Prostate gland (tissue), 2 donors: ENCODE results near the gene CHST15. TPM values are rescaled to one million over a fixed set of nuclear protein-coding genes. Genes with fewer than 3 reads are reported as not detected.

ENCODE experiments used
- DNase-seq: peaks from one replicate; pipeline ENCODE4 v3.0.0-alpha.2; 2019; ENCODE audit warnings: low spot score
- H3K27ac ChIP-seq, 2 donors: fragments of 200-600 bp; sonication (generic); 2 replicates each; pipeline ENCODE4 v1.5.1; 2017 to 2019
- H3K27me3 ChIP-seq: fragments of 200-600 bp; sonication (generic); replicated peaks from 2 replicates; pipeline ENCODE4 v1.5.1; 2019; ENCODE audit not compliant: insufficient read depth
- H3K36me3 ChIP-seq, 2 donors: fragments of 200-600 bp; sonication (generic); 1 replicate in 1 of 2; 2 replicates in 1 of 2; pipeline versions ENCODE4 v1.5.1 to v1.8.1; 2017 to 2019
- H3K4me1 ChIP-seq: fragments of 200-600 bp; sonication (generic); replicated peaks from 2 replicates; pipeline ENCODE4 v1.5.1; 2019
- H3K4me3 ChIP-seq, 2 donors: fragments of 200-600 bp; sonication (generic); 2 replicates each; pipeline ENCODE4 v1.5.1; 2017 to 2019
- H3K9me3 ChIP-seq: fragments of 200-600 bp; sonication (generic); 2 replicates; pipeline ENCODE4 v1.5.1; 2017
- POLR2A ChIP-seq: fragments of 450-650 bp; IDR thresholded peaks from one replicate; pipeline ENCODE4 v1.6.1; 2016; ENCODE audit warnings: antibody characterized with exemption, mild to moderate bottlenecking
- POLR2AphosphoS5 ChIP-seq: sonication (generic); formaldehyde crosslinking; IDR thresholded peaks from one replicate; pipeline ENCODE4 v1.6.1; 2017; ENCODE audit warnings: antibody characterized with exemption
- WGBS: methylation state at CpG from one replicate; pipeline ENCODE4 v1.1.5; 2018; 5-methylcytosine and 5-hydroxymethylcytosine counted together
- intact Hi-C: fragments of 100-400 bp; cut with DNase I; formaldehyde crosslinking; loops from one replicate; pipeline ENCODE4 v1.14.2; 2022
- total RNA-seq, 2 donors: library from RNA; depleted of rRNA; stranded (reverse); fragments of >200 nt; gene quantifications; one replicate each; pipeline ENCODE4 v1.1.0, GENCODE V29; 2016
- TF ChIP-seq, protein P1 (sequence below), 4 experiments: fragments of 200-600 bp in 2 of 4; fragments of 450-650 bp in 2 of 4; sonication (generic) in 2 of 4; IDR thresholded peaks; 1 replicate in 3 of 4; 2 replicates in 1 of 4; pipeline ENCODE4 v1.5.1; 2016 to 2019; ENCODE audit warnings: antibody characterized with exemption in 4 of 4, mild to moderate bottlenecking in 2 of 4, moderate library complexity in 2 of 4

The CHST15 gene
- total RNA-seq, 2 donors from 2014 or later: 13.9 to 26.0 TPM

DNA sequence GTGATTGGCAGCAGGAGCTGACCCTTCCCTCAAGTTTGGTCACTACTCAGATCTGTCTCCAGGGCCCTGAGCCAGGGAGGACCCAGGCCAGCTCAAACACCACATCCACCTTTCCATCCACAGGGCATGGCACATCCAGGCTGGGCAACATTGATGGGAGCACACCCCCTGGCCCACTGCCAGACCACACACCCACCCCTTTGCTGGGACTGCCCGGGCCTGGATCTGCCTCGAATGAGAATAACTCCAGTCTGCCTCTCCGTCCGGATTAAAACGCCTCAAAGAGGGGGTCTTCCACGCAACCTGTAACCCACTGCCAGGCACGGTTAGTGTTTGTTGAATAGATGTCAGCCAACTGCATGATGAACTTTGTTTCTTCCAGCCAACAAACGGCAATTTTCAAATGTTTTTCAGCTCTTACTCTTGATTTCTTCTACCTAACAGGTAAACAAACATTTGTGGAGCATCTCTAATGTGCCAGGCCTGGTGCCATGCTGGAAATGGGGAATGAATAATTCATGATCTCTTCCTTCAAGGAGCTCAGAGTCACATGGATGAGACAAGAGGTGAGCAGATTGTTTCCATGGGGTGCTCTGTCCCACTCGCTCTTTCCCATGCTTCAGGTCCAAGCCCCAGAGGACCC is 41.0 kb upstream of the CHST15 start:
- H3K36me3 ChIP-seq: no peaks in the 10 kb centered on the region
- H3K27me3 ChIP-seq: no peaks in the 10 kb centered on the region
- H3K4me3 ChIP-seq: no peak overlapping the region
- TF ChIP-seq POLR2A (no peak), POLR2AphosphoS5 (no peak)
- TF ChIP-seq, protein P1, sequence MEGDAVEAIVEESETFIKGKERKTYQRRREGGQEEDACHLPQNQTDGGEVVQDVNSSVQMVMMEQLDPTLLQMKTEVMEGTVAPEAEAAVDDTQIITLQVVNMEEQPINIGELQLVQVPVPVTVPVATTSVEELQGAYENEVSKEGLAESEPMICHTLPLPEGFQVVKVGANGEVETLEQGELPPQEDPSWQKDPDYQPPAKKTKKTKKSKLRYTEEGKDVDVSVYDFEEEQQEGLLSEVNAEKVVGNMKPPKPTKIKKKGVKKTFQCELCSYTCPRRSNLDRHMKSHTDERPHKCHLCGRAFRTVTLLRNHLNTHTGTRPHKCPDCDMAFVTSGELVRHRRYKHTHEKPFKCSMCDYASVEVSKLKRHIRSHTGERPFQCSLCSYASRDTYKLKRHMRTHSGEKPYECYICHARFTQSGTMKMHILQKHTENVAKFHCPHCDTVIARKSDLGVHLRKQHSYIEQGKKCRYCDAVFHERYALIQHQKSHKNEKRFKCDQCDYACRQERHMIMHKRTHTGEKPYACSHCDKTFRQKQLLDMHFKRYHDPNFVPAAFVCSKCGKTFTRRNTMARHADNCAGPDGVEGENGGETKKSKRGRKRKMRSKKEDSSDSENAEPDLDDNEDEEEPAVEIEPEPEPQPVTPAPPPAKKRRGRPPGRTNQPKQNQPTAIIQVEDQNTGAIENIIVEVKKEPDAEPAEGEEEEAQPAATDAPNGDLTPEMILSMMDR (IDR thresholded peaks at IDR 0.05): no peak
- H3K9me3 ChIP-seq: no peaks in the 10 kb centered on the region
- WGBS: 73% methylated on average over 9 of the region's 9 CpGs
- no peak overlapping the region for H3K27ac ChIP-seq
- no peak for DNase-seq
- intact Hi-C loops: no loop called here
- no peaks in the 10 kb centered on the region for H3K4me1 ChIP-seq

DNA sequence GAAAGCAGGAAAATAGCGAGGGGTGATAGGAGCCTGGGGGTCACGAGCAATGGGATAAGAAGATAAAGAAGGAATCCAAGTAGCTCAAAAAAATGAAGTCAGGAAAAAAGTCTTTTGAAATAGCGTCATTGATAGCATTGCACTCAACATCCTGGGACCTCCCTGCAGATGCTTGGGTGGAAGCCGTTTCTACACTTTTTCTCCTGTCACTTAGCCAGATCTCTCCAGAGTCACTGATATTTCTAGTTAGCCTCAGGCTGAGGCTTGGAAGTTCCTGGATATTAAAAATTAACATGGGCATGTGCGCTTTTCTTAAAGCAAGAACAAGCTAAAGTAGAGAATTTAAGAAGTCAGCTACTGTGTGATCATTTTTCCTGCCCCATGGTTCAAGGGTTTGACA is 39.5 kb upstream of the CHST15 start:
- Histone ChIP-seq H3K4me3 (no peak overlapping the region), H3K27me3 (no peaks in the 10 kb centered on the region), H3K36me3 (no peaks in the 10 kb centered on the region), H3K27ac (no peak overlapping the region), H3K4me1 (no peaks in the 10 kb centered on the region), H3K9me3 (no peaks in the 10 kb centered on the region)
- TF ChIP-seq POLR2AphosphoS5 (no peak), POLR2A (no peak)
- TF ChIP-seq, protein P1 (IDR thresholded peaks at IDR 0.05): no peak
- WGBS: 81% methylated on average over 5 of the region's 5 CpGs
- intact Hi-C loops: no loop called here
- no peak for DNase-seq

DNA sequence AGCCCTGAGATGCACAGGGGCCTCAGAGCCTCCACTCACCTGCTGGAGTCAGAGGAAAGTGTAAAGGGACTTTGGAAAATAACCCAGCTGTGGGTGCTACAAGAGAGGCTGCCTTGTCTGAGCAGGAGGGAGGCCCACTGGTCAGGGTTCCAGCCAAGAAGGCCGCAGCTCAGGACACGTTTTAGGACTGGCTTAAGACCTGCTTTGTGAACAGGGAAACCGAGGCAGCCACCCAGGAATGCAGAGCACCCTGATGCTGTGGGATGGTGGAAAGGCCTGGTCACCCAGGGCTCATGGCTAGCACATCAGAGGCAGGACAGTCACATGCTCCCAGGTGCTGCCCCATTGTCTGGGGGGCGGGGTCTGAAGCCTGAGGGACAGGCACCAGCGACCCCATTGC is 38.9 kb upstream of the CHST15 start:
- TF ChIP-seq, protein P1 (IDR thresholded peaks at IDR 0.05): no peak
- TF ChIP-seq POLR2AphosphoS5: no peak
- TF ChIP-seq POLR2A: no peak
- intact Hi-C loops: no loop called here
- 88% methylated on average over 5 of the region's 5 CpGs for WGBS
- no peak for DNase-seq
- H3K4me3 ChIP-seq: no peak overlapping the region
- H3K36me3 ChIP-seq: no peaks in the 10 kb centered on the region
- H3K27me3 ChIP-seq: no peaks in the 10 kb centered on the region
- H3K4me1 ChIP-seq: no peaks in the 10 kb centered on the region
- no peaks in the 10 kb centered on the region for H3K9me3 ChIP-seq
- H3K27ac ChIP-seq: no peak overlapping the region

DNA sequence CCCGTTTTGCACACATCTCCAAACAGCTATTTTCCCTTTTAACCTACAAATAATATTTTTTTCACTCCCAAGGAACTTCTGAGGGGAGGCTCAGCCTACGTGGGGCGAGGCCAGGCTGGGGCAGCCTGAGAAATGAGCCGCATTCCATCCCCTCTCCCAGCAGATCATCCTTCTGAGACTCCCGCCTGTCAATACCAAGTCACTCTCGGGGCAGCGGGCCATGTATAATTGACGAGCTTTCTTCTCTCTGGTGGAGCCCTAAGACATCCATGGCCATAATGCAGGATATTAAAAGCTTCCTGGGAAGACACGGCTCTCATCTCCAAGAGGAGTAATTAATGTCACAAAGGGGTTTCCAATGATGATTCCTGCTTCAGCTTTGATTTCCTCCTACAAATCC is 37.8 kb upstream of the CHST15 start:
- Histone ChIP-seq H3K27ac (no peak overlapping the region), H3K4me3 (no peak overlapping the region), H3K36me3 (no peaks in the 10 kb centered on the region), H3K27me3 (no peaks in the 10 kb centered on the region), H3K4me1 (no peaks in the 10 kb centered on the region), H3K9me3 (no peaks in the 10 kb centered on the region)
- intact Hi-C loops: no loop called here
- 90% methylated on average over 9 of the region's 9 CpGs for WGBS
- TF ChIP-seq, protein P1 (IDR thresholded peaks at IDR 0.05): no peak
- TF ChIP-seq POLR2A: no peak
- TF ChIP-seq POLR2AphosphoS5: no peak
- DNase-seq: no peak

DNA sequence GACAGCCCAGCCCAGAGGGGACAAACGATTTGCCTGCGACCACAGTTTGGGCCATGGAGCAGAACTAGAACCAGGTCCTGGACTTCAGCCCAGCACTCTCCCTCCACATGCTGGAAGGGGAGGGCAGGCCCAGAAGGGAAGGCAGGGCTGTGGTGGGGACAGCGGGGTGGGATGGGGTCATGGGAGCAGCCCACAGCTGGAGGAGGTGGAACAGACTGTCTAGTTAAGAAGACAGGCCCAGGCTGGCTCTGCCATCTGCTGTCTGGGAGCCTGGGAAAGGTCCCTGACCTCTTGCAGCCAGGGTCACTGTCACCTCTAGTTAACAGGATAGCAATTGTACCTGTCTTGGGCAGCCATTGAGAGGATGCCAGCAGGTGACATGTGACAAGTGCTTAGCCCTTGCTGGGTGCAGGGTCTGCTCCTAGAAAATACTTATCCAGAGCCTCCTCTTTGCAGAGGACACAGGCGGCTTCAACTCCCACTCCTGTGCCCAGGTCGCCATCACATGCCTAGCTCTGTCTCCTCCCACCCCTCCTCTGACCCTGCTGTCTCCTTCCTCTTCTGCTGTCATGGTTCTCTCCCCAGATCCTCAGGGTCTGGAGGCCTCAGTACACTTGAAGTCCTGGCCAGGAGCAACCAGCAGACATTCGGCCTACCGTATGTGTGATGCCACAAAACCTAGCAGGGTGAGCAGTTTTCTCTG is 37.0 kb upstream of the CHST15 start:
- 76% methylated on average over 6 of the region's 7 CpGs for WGBS
- H3K27me3 ChIP-seq: no peaks in the 10 kb centered on the region
- H3K36me3 ChIP-seq: no peaks in the 10 kb centered on the region
- no peaks in the 10 kb centered on the region for H3K4me1 ChIP-seq
- H3K4me3 ChIP-seq: no peak overlapping the region
- TF ChIP-seq POLR2A (no peak), POLR2AphosphoS5 (no peak)
- TF ChIP-seq, protein P1 (IDR thresholded peaks at IDR 0.05): no peak
- no peaks in the 10 kb centered on the region for H3K9me3 ChIP-seq
- intact Hi-C loops: no loop called here
- DNase-seq: no peak
- no peak overlapping the region for H3K27ac ChIP-seq
